Mesendoderm (in vitro differentiated cells): ENCODE data around the gene OBI1.

Source experiments
- DNase-seq: peaks from one replicate; pipeline ENCODE4 v3.0.0; 2013
- H2AK5ac ChIP-seq: 2 replicates; pipeline ENCODE4 v1.6.1; 2013; ENCODE audit warnings: low read length, inconsistent platforms
- H2BK120ac ChIP-seq: 2 replicates; pipeline ENCODE4 v1.6.1; 2013; ENCODE audit warnings: low read depth, mild to moderate bottlenecking, low read length, moderate library complexity, mixed read lengths
- H2BK15ac ChIP-seq: replicated peaks from 2 replicates; pipeline ENCODE4 v1.6.1; 2013; ENCODE audit warnings: low read depth, mild to moderate bottlenecking, moderate library complexity
- H2BK5ac ChIP-seq: 2 replicates; pipeline ENCODE4 v1.6.1; 2013; ENCODE audit warnings: low read length, inconsistent platforms
- H3K18ac ChIP-seq: 2 replicates; pipeline ENCODE4 v1.6.1; 2013; ENCODE audit warnings: mild to moderate bottlenecking, low read length, mixed read lengths
- H3K23ac ChIP-seq: one replicate; pipeline ENCODE4 v1.6.1; 2013; ENCODE audit warnings: low read length
- H3K27ac ChIP-seq: 2 replicates; pipeline ENCODE4 v1.5.1; 2013; ENCODE audit warnings: low read depth, mild to moderate bottlenecking, inconsistent platforms, low read length, moderate library complexity
- H3K27me3 ChIP-seq: 2 replicates; pipeline ENCODE4 v1.6.1; 2013; ENCODE audit warnings: low read length, control low read depth, mild to moderate bottlenecking, inconsistent platforms; ENCODE audit not compliant: insufficient read depth, poor library complexity
- H3K36me3 ChIP-seq: 2 replicates; pipeline ENCODE4 v1.6.1; 2013; ENCODE audit warnings: low read length, inconsistent platforms; ENCODE audit not compliant: control insufficient read depth, insufficient read depth
- H3K4ac ChIP-seq: one replicate; pipeline ENCODE4 v1.6.1; 2013; ENCODE audit warnings: low read depth, mild to moderate bottlenecking, low read length, moderate library complexity
- H3K4me1 ChIP-seq: 2 replicates; pipeline ENCODE4 v1.6.1; 2013; ENCODE audit warnings: low read depth, low read length, inconsistent platforms; ENCODE audit not compliant: control insufficient read depth
- H3K4me2 ChIP-seq: 2 replicates; pipeline ENCODE4 v1.6.1; 2013; ENCODE audit warnings: low read length
- H3K4me3 ChIP-seq: 2 replicates; pipeline ENCODE4 v1.5.1; 2013; ENCODE audit warnings: mild to moderate bottlenecking, low read length
- H3K56ac ChIP-seq: one replicate; pipeline ENCODE4 v1.6.1; 2013; ENCODE audit warnings: low read length
- H3K79me1 ChIP-seq: 2 replicates; pipeline ENCODE4 v1.6.1; 2013; ENCODE audit warnings: low read length, inconsistent platforms
- H3K79me2 ChIP-seq: 2 replicates; pipeline ENCODE4 v1.6.1; 2013; ENCODE audit warnings: mild to moderate bottlenecking, low read length; ENCODE audit not compliant: control insufficient read depth, insufficient read depth
- H3K9ac ChIP-seq: 2 replicates; pipeline ENCODE4 v1.6.1; 2013; ENCODE audit warnings: low read length, inconsistent platforms
- H4K5ac ChIP-seq: one replicate; pipeline ENCODE4 v1.6.1; 2013; ENCODE audit warnings: low read length
- H4K8ac ChIP-seq: one replicate; pipeline ENCODE4 v1.6.1; 2013; ENCODE audit warnings: low read depth, mild to moderate bottlenecking, control low read depth, low read length, moderate library complexity
- WGBS: extraction: QIAGEN DNeasy Blood & Tissue Kit; methylation state at CpG from one replicate; pipeline ENCODE4 v1.1.7; 2013; ENCODE audit warnings: low lambda C conversion rate, missing lambda C conversion rate; ENCODE audit not compliant: insufficient coverage; ENCODE audit errors: extremely low coverage; 5-methylcytosine and 5-hydroxymethylcytosine counted together

Gene OBI1

GRCh38 chr13:78596736-78597601 lies 62.0 kb downstream of the OBI1 start:
- H3K9ac ChIP-seq: no peak overlapping the region
- H2BK120ac ChIP-seq: no peak overlapping the region
- H3K36me3 ChIP-seq: no peaks in the 10 kb centered on the region
- no peak overlapping the region for H3K4ac ChIP-seq
- no peak overlapping the region for H3K56ac ChIP-seq
- H3K27me3 ChIP-seq: peaks cover 73% of the 10 kb centered on the region
- no peak overlapping the region for H3K23ac ChIP-seq
- no peak overlapping the region for H3K27ac ChIP-seq
- no CpG with 5 or more reads among the region's 50 CpGs for WGBS
- no peak overlapping the region for H4K8ac ChIP-seq
- H3K18ac ChIP-seq: no peak overlapping the region
- H4K5ac ChIP-seq: no peak overlapping the region
- H2AK5ac ChIP-seq: no peak overlapping the region
- peaks cover 3% of the 10 kb centered on the region for H3K4me1 ChIP-seq
- peak overlapping the region; percentile 9 for H3K4me2 ChIP-seq
- H3K4me3 ChIP-seq: no peak overlapping the region
- H2BK5ac ChIP-seq: no peak overlapping the region
- DNase-seq: no peak
- no peaks in the 10 kb centered on the region for H3K79me1 ChIP-seq
- no peak overlapping the region for H2BK15ac ChIP-seq
- no peaks in the 10 kb centered on the region for H3K79me2 ChIP-seq

GRCh38 chr13:78596399-78596735 lies 62.6 kb downstream of the OBI1 start:
- Histone ChIP-seq H3K79me2 (no peaks in the 10 kb centered on the region), H3K4ac (no peak overlapping the region), H3K27me3 (peaks cover 70% of the 10 kb centered on the region), H2AK5ac (no peak overlapping the region), H3K56ac (no peak overlapping the region), H3K79me1 (no peaks in the 10 kb centered on the region), H3K27ac (no peak overlapping the region), H3K18ac (no peak overlapping the region), H4K5ac (no peak overlapping the region), H3K9ac (no peak overlapping the region), H2BK120ac (no peak overlapping the region), H3K36me3 (no peaks in the 10 kb centered on the region), H2BK15ac (no peak overlapping the region), H3K4me2 (peak overlapping the region; percentile 29), H4K8ac (no peak overlapping the region), H3K23ac (no peak overlapping the region), H3K4me1 (peaks cover 3% of the 10 kb centered on the region), H2BK5ac (no peak overlapping the region), H3K4me3 (no peak overlapping the region)
- peak; percentile 63 for DNase-seq
- no CpG with 5 or more reads among the region's 22 CpGs for WGBS

DNA sequence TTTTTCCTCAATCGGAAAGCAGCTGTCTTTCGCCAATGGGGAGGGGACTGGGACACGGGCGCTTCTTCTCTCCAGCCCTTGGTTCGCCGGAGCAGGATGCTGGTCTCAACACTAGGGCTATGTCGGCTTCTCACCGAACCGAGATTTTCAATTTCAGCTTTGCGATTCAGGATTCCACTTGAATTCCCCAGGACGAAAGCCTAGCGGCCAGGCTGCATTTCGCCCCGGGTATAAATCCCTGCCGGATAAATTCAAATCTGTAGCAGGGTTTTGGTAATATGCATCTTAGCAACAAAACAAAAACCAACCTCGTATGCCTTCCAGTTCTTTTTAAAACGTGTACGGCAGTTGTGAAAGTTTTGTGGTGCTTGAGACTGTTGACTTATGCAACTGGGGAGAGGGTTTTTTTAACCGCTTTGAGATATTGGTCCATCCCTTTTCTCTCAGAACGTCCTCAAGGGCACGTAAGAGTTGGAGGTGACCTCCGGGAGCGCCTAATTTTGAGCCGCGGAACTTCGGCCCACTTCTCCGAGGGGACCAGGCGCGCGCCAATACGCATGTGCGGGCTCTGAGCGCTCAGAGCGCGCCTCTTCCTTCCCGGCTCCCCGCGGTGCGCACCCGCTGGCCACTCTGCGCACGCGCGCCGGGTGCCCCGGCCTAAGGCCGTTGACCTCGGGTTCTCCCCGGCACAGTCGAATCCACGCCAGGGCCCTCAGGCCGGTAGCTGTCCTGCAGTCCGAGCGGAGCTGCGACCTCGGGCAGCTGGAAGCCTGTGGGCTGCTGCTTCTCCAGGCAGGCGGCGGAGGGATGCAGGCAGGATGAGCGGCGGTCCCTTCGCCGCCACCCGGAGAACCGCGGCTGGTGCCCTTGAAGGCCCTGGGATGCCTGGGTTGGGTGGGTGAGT lies 63.2 kb downstream of the OBI1 start:
- Histone ChIP-seq H3K27ac (no peak overlapping the region), H2AK5ac (no peak overlapping the region), H3K9ac (peak overlapping the region; percentile 59), H3K79me2 (no peaks in the 10 kb centered on the region), H4K8ac (no peak overlapping the region), H3K4me3 (peak overlapping the region; percentile 27), H3K23ac (no peak overlapping the region), H4K5ac (no peak overlapping the region), H2BK5ac (no peak overlapping the region), H2BK15ac (no peak overlapping the region), H2BK120ac (no peak overlapping the region), H3K4me1 (peaks cover 3% of the 10 kb centered on the region), H3K79me1 (no peaks in the 10 kb centered on the region), H3K36me3 (no peaks in the 10 kb centered on the region), H3K4ac (no peak overlapping the region), H3K56ac (peak overlapping the region; percentile 66), H3K27me3 (peaks cover 63% of the 10 kb centered on the region), H3K4me2 (peak overlapping the region; percentile 94), H3K18ac (no peak overlapping the region)
- WGBS: no CpG with 5 or more reads among the region's 65 CpGs
- peak; percentile 78 for DNase-seq

GRCh38 chr13:78594456-78594975 lies 64.4 kb downstream of the OBI1 start:
- no peak overlapping the region for H3K27ac ChIP-seq
- no peak overlapping the region for H4K8ac ChIP-seq
- peaks cover 56% of the 10 kb centered on the region for H3K27me3 ChIP-seq
- no peak overlapping the region for H3K18ac ChIP-seq
- H3K4me1 ChIP-seq: peaks cover 3% of the 10 kb centered on the region
- no peaks in the 10 kb centered on the region for H3K79me2 ChIP-seq
- DNase-seq: no peak
- no peak overlapping the region for H2BK5ac ChIP-seq
- no peak overlapping the region for H3K23ac ChIP-seq
- H2BK120ac ChIP-seq: no peak overlapping the region
- H3K36me3 ChIP-seq: no peaks in the 10 kb centered on the region
- no CpG with 5 or more reads among the region's 8 CpGs for WGBS
- H3K79me1 ChIP-seq: no peaks in the 10 kb centered on the region
- no peak overlapping the region for H4K5ac ChIP-seq
- H3K4me3 ChIP-seq: no peak overlapping the region
- no peak overlapping the region for H3K4me2 ChIP-seq
- no peak overlapping the region for H3K56ac ChIP-seq
- no peak overlapping the region for H3K4ac ChIP-seq
- no peak overlapping the region for H2BK15ac ChIP-seq
- H2AK5ac ChIP-seq: no peak overlapping the region
- no peak overlapping the region for H3K9ac ChIP-seq

DNA sequence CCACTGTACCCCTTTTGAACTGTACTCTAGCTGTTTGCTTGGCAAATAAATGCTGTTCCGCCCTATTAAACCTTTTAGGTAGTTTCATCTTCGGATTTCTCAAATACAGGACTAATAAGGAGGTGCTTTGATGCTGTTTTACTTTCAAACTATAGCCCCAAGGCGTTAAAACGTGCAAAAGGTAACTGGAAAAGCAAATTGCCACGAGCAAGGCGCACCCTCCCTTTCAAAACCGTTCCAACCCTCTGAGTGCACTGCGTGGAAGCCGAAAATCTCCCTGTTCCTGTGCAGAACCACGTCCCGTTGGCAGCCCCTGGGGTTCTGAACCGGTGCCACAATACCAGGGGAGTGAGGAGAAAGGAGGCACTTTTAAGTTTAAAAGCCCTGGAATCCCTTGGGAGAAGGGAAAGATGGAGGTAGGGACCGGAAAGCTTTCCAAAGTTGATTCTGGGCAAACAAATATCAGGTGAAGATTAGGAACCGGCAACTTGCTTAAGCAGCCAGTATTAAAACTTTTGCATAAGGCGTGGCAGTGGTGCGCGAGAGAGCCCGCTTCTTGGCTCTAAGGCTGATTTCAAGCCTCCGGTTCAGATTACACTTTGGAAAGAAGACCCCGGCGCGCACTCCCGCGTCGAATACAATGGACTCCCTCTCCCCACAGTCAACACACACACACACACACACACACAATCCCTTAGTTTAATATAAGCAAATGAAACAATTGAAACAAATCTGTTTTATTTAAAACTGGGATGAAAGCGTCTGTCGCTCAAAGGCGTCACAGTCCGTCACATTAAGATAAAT lies 65.1 kb downstream of the OBI1 start:
- Histone ChIP-seq H3K36me3 (no peaks in the 10 kb centered on the region), H3K4me1 (peaks cover 3% of the 10 kb centered on the region), H3K4me2 (peak overlapping the region; percentile 54), H3K79me2 (no peaks in the 10 kb centered on the region), H2BK120ac (no peak overlapping the region), H3K79me1 (no peaks in the 10 kb centered on the region), H3K9ac (no peak overlapping the region), H3K4ac (no peak overlapping the region), H3K23ac (no peak overlapping the region), H3K27ac (no peak overlapping the region), H3K56ac (no peak overlapping the region), H2BK5ac (no peak overlapping the region), H3K18ac (no peak overlapping the region), H3K27me3 (peaks cover 50% of the 10 kb centered on the region), H2BK15ac (no peak overlapping the region), H4K5ac (no peak overlapping the region), H2AK5ac (no peak overlapping the region), H3K4me3 (no peak overlapping the region), H4K8ac (no peak overlapping the region)
- no CpG with 5 or more reads among the region's 29 CpGs for WGBS
- peak; percentile 62 for DNase-seq
